HepG2 (cell line): Measurements from ENCODE around the gene TOB1. TPM values are rescaled to one million over a fixed set of nuclear protein-coding genes. Genes with fewer than 3 reads are reported as not detected.
A peak's percentile ranks its signal among the peaks of the same experiment; 100 is the strongest.

Source experiments
- ASH2L ChIP-seq: fragments of 300-600, 200-600 bp; sonication (generic); IDR thresholded peaks from 2 replicates; pipeline ENCODE4 v1.7.0; 2017; ENCODE audit warnings: low read depth, mild to moderate bottlenecking, moderate library complexity, mixed read lengths, low read length; ENCODE audit not compliant: insufficient read length
- MIER2 ChIP-seq: IDR thresholded peaks from 2 replicates; pipeline ENCODE4 v1.6.1; 2016; ENCODE audit warnings: missing biosample characterization, missing genetic modification reagents
- NFE2 ChIP-seq: sonication (generic); formaldehyde crosslinking; IDR thresholded peaks from 2 replicates; pipeline ENCODE4 v1.4.0; 2020; ENCODE audit warnings: missing genetic modification reagents
- NONO ChIP-seq, 2 experiments: fragments of 450-650 bp in 1 of 2; sonication (generic) in 1 of 2; formaldehyde crosslinking in 1 of 2; IDR thresholded peaks in 1 of 2; conservative IDR thresholded peaks in 1 of 2; 2 replicates each; pipeline versions ENCODE4 v1.6.1 to v1.8.0; 2017 to 2022; ENCODE audit warnings: mild to moderate bottlenecking in 1 of 2, missing genetic modification reagents in 1 of 2, moderate library complexity in 1 of 2
- PAF1 ChIP-seq: IDR thresholded peaks from 2 replicates; pipeline ENCODE4 v1.6.1; 2016; ENCODE audit warnings: missing genetic modification reagents, missing compliant biosample characterization
- RARA ChIP-seq: IDR thresholded peaks from 2 replicates; pipeline ENCODE4 v1.6.1; 2016; ENCODE audit warnings: missing genetic modification reagents, missing compliant biosample characterization
- RBM22 ChIP-seq: fragments of 200-400 bp; formaldehyde crosslinking; optimal IDR thresholded peaks from 2 replicates; pipeline ENCODE3; 2017; ENCODE audit warnings: mild to moderate bottlenecking, low read length, moderate library complexity
- RCOR2 ChIP-seq: IDR thresholded peaks from 2 replicates; pipeline ENCODE4 v1.6.1; 2016; ENCODE audit warnings: missing biosample characterization, missing genetic modification reagents
- SAFB2 ChIP-seq: sonication (generic); formaldehyde crosslinking; IDR thresholded peaks from 2 replicates; pipeline ENCODE4 v1.5.1; 2020; ENCODE audit warnings: missing genetic modification reagents, low read depth, mild to moderate bottlenecking, borderline replicate concordance
- SOX6 ChIP-seq, 2 experiments: fragments of 450-650 bp in 1 of 2; sonication (generic) in 1 of 2; formaldehyde crosslinking in 1 of 2; IDR thresholded peaks; 2 replicates each; pipeline versions ENCODE4 v1.4.0 to v1.6.1; 2017 to 2020; ENCODE audit warnings: antibody characterized with exemption in 1 of 2, mild to moderate bottlenecking in 1 of 2, missing genetic modification reagents in 1 of 2
- SRF ChIP-seq: IDR thresholded peaks from 2 replicates; pipeline ENCODE4 v1.6.1; 2011; ENCODE audit warnings: mild to moderate bottlenecking, low read depth, low read length, moderate library complexity
- TEAD3 ChIP-seq: optimal IDR thresholded peaks from 2 replicates; pipeline ENCODE3; 2016; ENCODE audit warnings: borderline replicate concordance
- ZBTB7A ChIP-seq: sonication (generic); formaldehyde crosslinking; IDR thresholded peaks from 2 replicates; pipeline ENCODE4 v1.8.0; 2022; ENCODE audit warnings: mild to moderate bottlenecking, missing genetic modification reagents
- ZC3H13 ChIP-seq: sonication (generic); formaldehyde crosslinking; IDR thresholded peaks from 2 replicates; pipeline ENCODE4 v1.8.1; 2023; ENCODE audit warnings: mild to moderate bottlenecking, missing genetic modification reagents, moderate library complexity
- ZNF24 ChIP-seq: fragments of 450-650 bp; IDR thresholded peaks from 2 replicates; pipeline ENCODE4 v1.6.1; 2017; ENCODE audit warnings: antibody characterized with exemption, mild to moderate bottlenecking
- ZNF274 ChIP-seq: sonication (generic); formaldehyde crosslinking; IDR thresholded peaks from 2 replicates; pipeline ENCODE4 v1.5.1; 2020; ENCODE audit warnings: mild to moderate bottlenecking, missing genetic modification reagents
- ZNF350 ChIP-seq: sonication (generic); formaldehyde crosslinking; IDR thresholded peaks from 2 replicates; pipeline ENCODE4 v1.4.0; 2020; ENCODE audit warnings: mild to moderate bottlenecking, low read depth, missing genetic modification reagents, borderline replicate concordance
- ZNF550 ChIP-seq: sonication (generic); formaldehyde crosslinking; IDR thresholded peaks from 2 replicates; pipeline ENCODE4 v1.4.0; 2020; ENCODE audit warnings: mild to moderate bottlenecking, missing genetic modification reagents, borderline replicate concordance
- polyA plus RNA-seq, 8 experiments: library from polyadenylated mRNA; depleted of rRNA in 3 of 8; stranded (reverse) in 7 of 8; unstranded in 1 of 8; fragments of >200 nt; fragmentation: Illumina TruSeq in 4 of 8; extraction: Trizol in 4 of 8; gene quantifications; 2 replicates each; pipeline versions ENCODE4 v1.2.1 to v1.2.3, GENCODE V29; 2011 to 2016; ENCODE audit warnings: low read depth in 4 of 8, missing spikeins in 1 of 8, mixed read lengths in 1 of 8; ENCODE audit not compliant: insufficient read depth in 1 of 8
- total RNA-seq, 5 experiments: library from RNA; depleted of rRNA; stranded (reverse); fragments of >200 nt; fragmentation: Illumina TruSeq; extraction: Trizol; gene quantifications; 2 replicates each; pipeline ENCODE4 v1.2.3, GENCODE V29; 2016; ENCODE audit warnings: low read depth in 1 of 5
- TF ChIP-seq, protein P1 (sequence below): IDR thresholded peaks from 2 replicates; pipeline ENCODE4 v1.6.1; 2016; ENCODE audit warnings: low read depth
- TF ChIP-seq, protein P2 (sequence below): sonication (generic); formaldehyde crosslinking; IDR thresholded peaks from 2 replicates; pipeline ENCODE4 v1.5.0; 2020; ENCODE audit warnings: mild to moderate bottlenecking, missing genetic modification reagents, moderate library complexity
- TF ChIP-seq, protein P3 (sequence below): IDR thresholded peaks from 2 replicates; pipeline ENCODE4 v1.6.1; 2018; ENCODE audit warnings: missing genetic modification reagents, mild to moderate bottlenecking, missing compliant biosample characterization
- TF ChIP-seq, protein P4 (sequence below): sonication (generic); formaldehyde crosslinking; IDR thresholded peaks from 2 replicates; pipeline ENCODE4 v1.5.0; 2020; ENCODE audit warnings: missing genetic modification reagents, mild to moderate bottlenecking, borderline replicate concordance

TOB1 gene
- total and polyA plus RNA-seq, 2 of the 13 experiments (the other 11 are each of a cell fraction or from before 2014, with no cell fraction given) = 21.9 to 57.7 TPM

DNA sequence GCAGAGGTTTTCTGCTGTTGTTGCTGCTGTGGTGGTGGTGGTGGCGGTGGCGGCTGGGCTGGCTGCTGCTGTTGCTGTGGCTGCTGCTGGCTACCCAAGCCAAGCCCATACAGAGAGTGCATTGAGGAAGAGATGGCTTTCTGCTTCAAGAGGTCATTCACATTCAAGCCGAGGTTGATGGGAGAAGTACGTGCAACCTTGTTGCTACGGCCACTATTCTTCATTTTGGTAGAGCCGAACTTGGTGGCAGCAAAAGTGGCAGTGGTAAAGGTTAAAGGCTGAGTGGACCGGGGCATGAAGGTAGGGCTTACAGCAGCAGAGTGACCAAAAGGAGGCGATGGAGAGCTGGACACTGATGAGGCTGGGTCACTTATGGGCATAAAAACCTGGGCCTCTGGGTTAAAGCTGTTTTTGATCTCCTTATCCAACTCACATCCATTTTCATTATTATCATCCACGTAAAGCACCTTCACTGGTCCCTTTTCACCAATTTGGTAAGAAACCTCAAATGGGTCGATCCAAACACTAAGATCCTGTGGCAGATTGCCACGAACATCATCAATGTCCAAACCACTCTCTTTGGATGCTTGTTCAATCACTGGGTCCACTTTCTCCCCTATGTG lies 2.8 kb downstream of the TOB1 start (continued):
- peak; percentile 65; the same call in 1 of the 2 replicates for TF ChIP-seq ZNF350
- TF ChIP-seq ZC3H13 (CRISPR knock-in tag) = peak; percentile 96
- TF ChIP-seq MIER2 (CRISPR knock-in tag) = 0 out of 2 replicates have a peak, but pooled peaks have one; percentile 12
- no peak for TF ChIP-seq ZBTB7A (CRISPR knock-in tag)
- peak; percentile 50 for TF ChIP-seq TEAD3
- TF ChIP-seq, protein P1, sequence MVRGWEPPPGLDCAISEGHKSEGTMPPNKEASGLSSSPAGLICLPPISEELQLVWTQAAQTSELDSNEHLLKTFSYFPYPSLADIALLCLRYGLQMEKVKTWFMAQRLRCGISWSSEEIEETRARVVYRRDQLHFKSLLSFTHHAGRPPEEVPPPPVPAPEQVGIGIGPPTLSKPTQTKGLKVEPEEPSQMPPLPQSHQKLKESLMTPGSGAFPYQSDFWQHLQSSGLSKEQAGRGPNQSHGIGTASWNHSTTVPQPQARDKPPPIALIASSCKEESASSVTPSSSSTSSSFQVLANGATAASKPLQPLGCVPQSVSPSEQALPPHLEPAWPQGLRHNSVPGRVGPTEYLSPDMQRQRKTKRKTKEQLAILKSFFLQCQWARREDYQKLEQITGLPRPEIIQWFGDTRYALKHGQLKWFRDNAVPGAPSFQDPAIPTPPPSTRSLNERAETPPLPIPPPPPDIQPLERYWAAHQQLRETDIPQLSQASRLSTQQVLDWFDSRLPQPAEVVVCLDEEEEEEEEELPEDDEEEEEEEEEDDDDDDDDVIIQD (CRISPR knock-in tag) = peak; percentile 46; the same call in 1 of the 2 replicates
- TF ChIP-seq ASH2L = peak; percentile 25
- peak; percentile 81 for TF ChIP-seq RBM22
- TF ChIP-seq SOX6 (IDR thresholded peaks at IDR 0.05) = no peak
- peak; percentile 49 for TF ChIP-seq SOX6 (CRISPR knock-in tag; IDR thresholded peaks at IDR 0.05)
- TF ChIP-seq SAFB2 (CRISPR knock-in tag) = 0 out of 2 replicates have a peak, but pooled peaks have one; percentile 82
- TF ChIP-seq, protein P2, sequence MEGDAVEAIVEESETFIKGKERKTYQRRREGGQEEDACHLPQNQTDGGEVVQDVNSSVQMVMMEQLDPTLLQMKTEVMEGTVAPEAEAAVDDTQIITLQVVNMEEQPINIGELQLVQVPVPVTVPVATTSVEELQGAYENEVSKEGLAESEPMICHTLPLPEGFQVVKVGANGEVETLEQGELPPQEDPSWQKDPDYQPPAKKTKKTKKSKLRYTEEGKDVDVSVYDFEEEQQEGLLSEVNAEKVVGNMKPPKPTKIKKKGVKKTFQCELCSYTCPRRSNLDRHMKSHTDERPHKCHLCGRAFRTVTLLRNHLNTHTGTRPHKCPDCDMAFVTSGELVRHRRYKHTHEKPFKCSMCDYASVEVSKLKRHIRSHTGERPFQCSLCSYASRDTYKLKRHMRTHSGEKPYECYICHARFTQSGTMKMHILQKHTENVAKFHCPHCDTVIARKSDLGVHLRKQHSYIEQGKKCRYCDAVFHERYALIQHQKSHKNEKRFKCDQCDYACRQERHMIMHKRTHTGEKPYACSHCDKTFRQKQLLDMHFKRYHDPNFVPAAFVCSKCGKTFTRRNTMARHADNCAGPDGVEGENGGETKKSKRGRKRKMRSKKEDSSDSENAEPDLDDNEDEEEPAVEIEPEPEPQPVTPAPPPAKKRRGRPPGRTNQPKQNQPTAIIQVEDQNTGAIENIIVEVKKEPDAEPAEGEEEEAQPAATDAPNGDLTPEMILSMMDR (CRISPR knock-in tag) = peak; percentile 86
- no peak for TF ChIP-seq NFE2
- TF ChIP-seq NONO (IDR thresholded peaks at IDR 0.05) = no peak
- 0 out of 2 replicates have a peak, but pooled peaks have one; percentile 15 for TF ChIP-seq NONO (CRISPR knock-in tag; conservative IDR thresholded peaks at IDR 0.05)
- TF ChIP-seq, protein P3, sequence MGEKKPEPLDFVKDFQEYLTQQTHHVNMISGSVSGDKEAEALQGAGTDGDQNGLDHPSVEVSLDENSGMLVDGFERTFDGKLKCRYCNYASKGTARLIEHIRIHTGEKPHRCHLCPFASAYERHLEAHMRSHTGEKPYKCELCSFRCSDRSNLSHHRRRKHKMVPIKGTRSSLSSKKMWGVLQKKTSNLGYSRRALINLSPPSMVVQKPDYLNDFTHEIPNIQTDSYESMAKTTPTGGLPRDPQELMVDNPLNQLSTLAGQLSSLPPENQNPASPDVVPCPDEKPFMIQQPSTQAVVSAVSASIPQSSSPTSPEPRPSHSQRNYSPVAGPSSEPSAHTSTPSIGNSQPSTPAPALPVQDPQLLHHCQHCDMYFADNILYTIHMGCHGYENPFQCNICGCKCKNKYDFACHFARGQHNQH (CRISPR knock-in tag) = 0 out of 2 replicates have a peak, but pooled peaks have one; percentile 40
- no peak for TF ChIP-seq RARA
- TF ChIP-seq ZNF24 = no peak
- no peak for TF ChIP-seq ZNF550 (CRISPR knock-in tag)
- TF ChIP-seq, protein P4, sequence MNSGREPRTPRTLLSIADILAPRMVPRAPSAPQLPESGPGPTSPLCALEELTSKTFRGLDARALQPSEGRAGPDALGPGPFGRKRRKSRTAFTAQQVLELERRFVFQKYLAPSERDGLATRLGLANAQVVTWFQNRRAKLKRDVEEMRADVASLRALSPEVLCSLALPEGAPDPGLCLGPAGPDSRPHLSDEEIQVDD = no peak
- no peak for TF ChIP-seq SRF
- peak; percentile 51; the same call in 1 of the 2 replicates for TF ChIP-seq RCOR2 (CRISPR knock-in tag)
- TF ChIP-seq PAF1 (CRISPR knock-in tag) = peak; percentile 85
- peak; percentile 50; the same call in 1 of the 2 replicates for TF ChIP-seq ZNF274 (CRISPR knock-in tag)
